Trophoblast cell (in vitro differentiated cells and primary cell): ENCODE measurements around the gene RPN2.

Experiments
- DNase-seq, 2 donors: peaks; one replicate each; pipeline ENCODE4 v3.0.0-alpha.2; 2016
- H2AFZ ChIP-seq: 2 replicates; pipeline ENCODE4 v1.6.1; 2013; ENCODE audit warnings: low read length, moderate library complexity, mild to moderate bottlenecking; ENCODE audit not compliant: insufficient read depth, poor library complexity
- H2AK5ac ChIP-seq: 2 replicates; pipeline ENCODE4 v1.6.1; 2013; ENCODE audit warnings: mild to moderate bottlenecking, low read length
- H2BK120ac ChIP-seq: 2 replicates; pipeline ENCODE4 v1.6.1; 2013; ENCODE audit warnings: low read length, mild to moderate bottlenecking, moderate library complexity; ENCODE audit not compliant: insufficient read depth, poor library complexity
- H2BK12ac ChIP-seq: 2 replicates; pipeline ENCODE4 v1.6.1; 2013; ENCODE audit warnings: mild to moderate bottlenecking, low read length, moderate library complexity
- H2BK5ac ChIP-seq: 2 replicates; pipeline ENCODE4 v1.6.1; 2013; ENCODE audit warnings: low read length, low read depth, moderate library complexity, mild to moderate bottlenecking; ENCODE audit not compliant: poor library complexity
- H3K14ac ChIP-seq: 2 replicates; pipeline ENCODE4 v1.6.1; 2013; ENCODE audit warnings: mild to moderate bottlenecking, low read length
- H3K18ac ChIP-seq: 2 replicates; pipeline ENCODE4 v1.6.1; 2013; ENCODE audit warnings: mild to moderate bottlenecking, low read length
- H3K23ac ChIP-seq: 2 replicates; pipeline ENCODE4 v1.6.1; 2013; ENCODE audit warnings: low read length
- H3K27ac ChIP-seq: 2 replicates; pipeline ENCODE4 v1.5.1; 2013; ENCODE audit warnings: low read depth, mild to moderate bottlenecking, inconsistent platforms, low read length, moderate library complexity
- H3K27me3 ChIP-seq: 2 replicates; pipeline ENCODE4 v1.6.1; 2013; ENCODE audit warnings: inconsistent platforms, mild to moderate bottlenecking, low read length, moderate library complexity; ENCODE audit not compliant: insufficient read depth
- H3K36me3 ChIP-seq, 2 experiments: 1 replicate in 1 of 2; 2 replicates in 1 of 2; pipeline ENCODE4 v1.6.1; 2013; ENCODE audit warnings: low read length in 2 of 2, mild to moderate bottlenecking in 2 of 2, moderate library complexity in 1 of 2; ENCODE audit not compliant: insufficient read depth in 2 of 2, control insufficient read depth in 1 of 2
- H3K4ac ChIP-seq: 2 replicates; pipeline ENCODE4 v1.6.1; 2013; ENCODE audit warnings: low read depth, mild to moderate bottlenecking, low read length, moderate library complexity
- H3K4me1 ChIP-seq, 2 experiments: 1 replicate in 1 of 2; 2 replicates in 1 of 2; pipeline ENCODE4 v1.6.1; 2013; ENCODE audit warnings: low read length in 2 of 2, mild to moderate bottlenecking in 2 of 2, moderate library complexity in 1 of 2; ENCODE audit not compliant: insufficient read depth in 2 of 2, control insufficient read depth in 1 of 2
- H3K4me2 ChIP-seq: 2 replicates; pipeline ENCODE4 v1.6.1; 2013; ENCODE audit warnings: inconsistent platforms, mild to moderate bottlenecking, low read length, moderate library complexity
- H3K4me3 ChIP-seq: 2 replicates; pipeline ENCODE4 v1.5.1; 2013; ENCODE audit warnings: mild to moderate bottlenecking, low read depth, low read length, inconsistent platforms
- H3K79me1 ChIP-seq: one replicate; pipeline ENCODE4 v1.6.1; 2013; ENCODE audit warnings: low read length
- H3K79me2 ChIP-seq: 2 replicates; pipeline ENCODE4 v1.6.1; 2013; ENCODE audit warnings: low read length, mild to moderate bottlenecking; ENCODE audit not compliant: control insufficient read depth, insufficient read depth, poor library complexity
- H3K9ac ChIP-seq: 2 replicates; pipeline ENCODE4 v1.6.1; 2013; ENCODE audit warnings: mild to moderate bottlenecking, low read length
- H3K9me3 ChIP-seq: 2 replicates; pipeline ENCODE4 v1.6.1; 2013; ENCODE audit warnings: low read depth, mild to moderate bottlenecking, control low read depth, inconsistent platforms, low read length; ENCODE audit not compliant: insufficient read depth
- H4K12ac ChIP-seq: 2 replicates; pipeline ENCODE4 v1.6.1; 2013; ENCODE audit warnings: low read depth, mild to moderate bottlenecking, low read length, moderate library complexity
- H4K8ac ChIP-seq: 2 replicates; pipeline ENCODE4 v1.6.1; 2013; ENCODE audit warnings: low read depth, mild to moderate bottlenecking, low read length, moderate library complexity
- H4K91ac ChIP-seq: one replicate; pipeline ENCODE4 v1.6.1; 2013; ENCODE audit warnings: low read depth, mild to moderate bottlenecking, low read length, moderate library complexity
- WGBS: extraction: QIAGEN DNeasy Blood & Tissue Kit; methylation state at CpG from one replicate; pipeline ENCODE4 v1.1.7; 2013; ENCODE audit warnings: missing lambda C conversion rate; ENCODE audit not compliant: insufficient read length, insufficient coverage; ENCODE audit errors: extremely low coverage; 5-methylcytosine and 5-hydroxymethylcytosine counted together

Gene RPN2

GRCh38 chr20:37240337-37241067, 61.4 kb downstream of the RPN2 start:
- H3K79me1 ChIP-seq, result no peaks in the 10 kb centered on the region
- no peak for DNase-seq
- WGBS, result no CpG with 5 or more reads among the region's 3 CpGs
- H3K4me2 ChIP-seq, result no peak overlapping the region
- H4K12ac ChIP-seq, result no peak overlapping the region
- H3K23ac ChIP-seq, result no peak overlapping the region
- H3K14ac ChIP-seq, result no peak overlapping the region
- no peak overlapping the region for H2AK5ac ChIP-seq
- no peak overlapping the region for H2BK5ac ChIP-seq
- H3K36me3 ChIP-seq, result peaks cover 49 to 72% of the 10 kb centered on the region in 2 experiments
- no peak overlapping the region for H2BK12ac ChIP-seq
- H3K4me1 ChIP-seq, result no peaks in the 10 kb centered on the region
- no peak overlapping the region for H4K8ac ChIP-seq
- H3K79me2 ChIP-seq, result no peaks in the 10 kb centered on the region
- no peaks in the 10 kb centered on the region for H3K27me3 ChIP-seq
- no peak overlapping the region for H3K4ac ChIP-seq
- no peak overlapping the region for H3K9ac ChIP-seq
- no peak overlapping the region for H2AFZ ChIP-seq
- no peak overlapping the region for H4K91ac ChIP-seq
- no peak overlapping the region for H2BK120ac ChIP-seq
- H3K27ac ChIP-seq, result no peak overlapping the region
- H3K4me3 ChIP-seq, result no peak overlapping the region
- no peak overlapping the region for H3K18ac ChIP-seq
- no peaks in the 10 kb centered on the region for H3K9me3 ChIP-seq

DNA sequence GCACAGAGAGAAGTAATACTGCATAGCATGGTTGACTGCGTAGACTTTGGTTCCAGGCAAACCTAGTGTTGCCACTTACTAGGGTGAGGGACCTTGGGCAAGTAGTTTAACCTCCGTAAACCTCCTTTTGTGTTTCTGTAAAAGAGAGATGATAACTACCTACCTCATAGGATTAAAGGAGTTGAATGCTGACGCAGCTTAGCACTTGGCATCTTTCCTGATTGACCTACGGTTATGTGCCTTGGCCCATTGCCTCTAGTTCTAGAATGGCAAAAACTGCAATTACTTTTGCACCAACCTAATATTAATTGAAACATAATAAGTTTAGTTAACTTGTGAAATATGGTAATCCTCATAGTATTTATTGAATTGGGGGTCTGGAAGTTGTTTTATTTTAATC, 63.4 kb downstream of the RPN2 start:
- Histone ChIP-seq H3K27me3 (no peaks in the 10 kb centered on the region), H3K27ac (no peak overlapping the region), H2AFZ (no peak overlapping the region), H2BK12ac (no peak overlapping the region), H4K12ac (no peak overlapping the region), H3K18ac (no peak overlapping the region), H3K14ac (no peak overlapping the region), H3K79me1 (no peaks in the 10 kb centered on the region), H4K8ac (no peak overlapping the region), H3K23ac (no peak overlapping the region), H4K91ac (no peak overlapping the region), H3K4me1 (no peaks in the 10 kb centered on the region), H3K36me3 (peaks cover 33 to 55% of the 10 kb centered on the region in 2 experiments), H3K4me3 (no peak overlapping the region), H3K4ac (no peak overlapping the region), H3K9ac (no peak overlapping the region), H2AK5ac (no peak overlapping the region), H3K9me3 (no peaks in the 10 kb centered on the region), H3K79me2 (no peaks in the 10 kb centered on the region), H2BK5ac (no peak overlapping the region), H3K4me2 (no peak overlapping the region), H2BK120ac (no peak overlapping the region)
- WGBS, result no CpG with 5 or more reads among the region's 4 CpGs
- no peak for DNase-seq

DNA sequence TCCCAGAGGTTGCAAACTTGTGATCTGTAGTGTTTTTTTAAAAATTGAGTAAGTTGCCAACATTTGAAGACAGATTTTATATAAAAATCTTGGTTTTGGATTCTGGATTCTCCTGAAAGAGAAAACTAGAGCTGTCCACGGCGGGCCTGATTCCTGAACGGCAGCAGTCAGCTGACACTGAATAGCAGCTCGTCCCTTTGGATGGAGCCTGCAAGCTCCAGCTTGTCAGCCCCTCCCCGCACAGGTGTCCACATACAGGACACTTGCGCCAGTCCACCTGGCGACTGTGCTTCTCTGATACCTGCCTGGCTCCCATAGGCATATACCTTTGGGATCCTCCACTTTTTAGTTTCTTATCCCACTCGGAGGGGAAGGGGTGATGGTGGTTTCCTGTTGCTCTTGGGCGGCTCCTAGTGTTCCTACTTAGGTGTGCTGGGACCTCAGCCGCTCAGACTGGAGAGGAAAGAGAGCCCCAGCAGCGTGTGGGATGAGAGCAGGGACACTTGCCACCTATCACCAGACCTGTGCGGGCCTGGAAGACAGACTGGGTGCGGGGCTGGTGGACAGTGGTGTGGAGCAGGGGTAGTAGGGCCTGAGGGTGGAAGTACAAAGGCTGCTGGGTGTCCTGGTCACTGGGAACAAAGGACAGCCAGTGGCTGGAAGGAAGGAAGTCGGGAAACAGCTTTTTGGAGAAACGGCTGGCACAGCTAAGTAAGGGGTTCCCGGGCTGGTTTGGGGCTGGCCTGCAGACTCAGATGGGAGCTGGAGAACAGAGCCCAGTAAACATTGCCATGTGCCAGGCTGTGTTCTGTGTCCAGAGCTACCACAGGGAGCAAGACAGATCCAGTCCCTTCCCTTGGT, 64.2 kb downstream of the RPN2 start:
- no CpG with 5 or more reads among the region's 16 CpGs for WGBS
- Histone ChIP-seq H2BK5ac (no peak overlapping the region), H3K4me3 (no peak overlapping the region), H3K9ac (no peak overlapping the region), H3K36me3 (peaks cover 29 to 48% of the 10 kb centered on the region in 2 experiments), H3K18ac (no peak overlapping the region), H3K4me1 (no peaks in the 10 kb centered on the region), H3K9me3 (no peaks in the 10 kb centered on the region), H2BK12ac (no peak overlapping the region), H3K27me3 (no peaks in the 10 kb centered on the region), H3K4ac (no peak overlapping the region), H3K4me2 (no peak overlapping the region), H3K27ac (no peak overlapping the region), H3K23ac (no peak overlapping the region), H3K79me2 (no peaks in the 10 kb centered on the region), H2AFZ (no peak overlapping the region), H4K91ac (no peak overlapping the region), H2BK120ac (no peak overlapping the region), H4K8ac (no peak overlapping the region), H2AK5ac (no peak overlapping the region), H4K12ac (no peak overlapping the region), H3K79me1 (no peaks in the 10 kb centered on the region), H3K14ac (no peak overlapping the region)
- no peak for DNase-seq

DNA sequence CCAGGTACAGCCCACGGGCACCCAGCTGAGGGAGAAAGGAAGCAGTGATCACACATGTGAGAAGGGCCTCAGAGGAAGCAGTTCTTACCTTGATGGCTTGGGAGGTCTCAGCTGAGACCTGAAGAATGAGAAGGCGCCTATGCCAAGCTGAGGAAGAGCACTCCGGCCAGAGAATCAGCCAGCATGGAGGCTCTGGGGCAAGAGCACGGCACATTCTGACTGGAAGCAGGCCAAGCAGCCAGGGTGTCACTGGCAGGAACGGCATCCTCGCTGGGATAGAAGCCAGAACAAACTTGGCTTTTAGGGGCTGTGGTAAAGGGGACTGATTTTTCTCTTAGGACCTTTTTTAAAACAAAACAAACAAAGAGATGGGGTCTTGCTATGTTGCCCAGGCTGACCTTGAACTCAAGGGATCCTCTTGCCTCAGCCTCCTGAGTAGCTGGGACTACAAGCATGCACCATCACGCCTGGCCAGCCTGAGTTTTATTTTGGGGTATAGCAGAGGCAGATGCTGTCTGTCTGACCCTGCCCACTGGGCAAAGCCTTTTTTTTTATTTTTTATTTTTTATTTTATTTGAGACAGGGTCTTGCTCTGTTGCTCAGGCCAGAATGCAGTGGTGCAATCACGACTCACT, 64.9 kb downstream of the RPN2 start:
- no peak for DNase-seq
- no peak overlapping the region for H3K27ac ChIP-seq
- H3K27me3 ChIP-seq, result no peaks in the 10 kb centered on the region
- peaks cover 28 to 40% of the 10 kb centered on the region in 2 experiments for H3K36me3 ChIP-seq
- no peak overlapping the region for H2AFZ ChIP-seq
- H2BK12ac ChIP-seq, result no peak overlapping the region
- H3K4me3 ChIP-seq, result no peak overlapping the region
- no peak overlapping the region for H4K91ac ChIP-seq
- WGBS, result no CpG with 5 or more reads among the region's 8 CpGs
- no peak overlapping the region for H3K9ac ChIP-seq
- no peak overlapping the region for H3K14ac ChIP-seq
- no peak overlapping the region for H3K18ac ChIP-seq
- H2AK5ac ChIP-seq, result no peak overlapping the region
- no peak overlapping the region for H3K4ac ChIP-seq
- no peak overlapping the region for H3K23ac ChIP-seq
- H3K4me2 ChIP-seq, result no peak overlapping the region
- H3K9me3 ChIP-seq, result no peaks in the 10 kb centered on the region
- no peak overlapping the region for H4K8ac ChIP-seq
- H4K12ac ChIP-seq, result no peak overlapping the region
- H2BK120ac ChIP-seq, result no peak overlapping the region
- no peaks in the 10 kb centered on the region for H3K79me2 ChIP-seq
- no peaks in the 10 kb centered on the region for H3K4me1 ChIP-seq
- H3K79me1 ChIP-seq, result no peaks in the 10 kb centered on the region
- no peak overlapping the region for H2BK5ac ChIP-seq
